DND-41 (cell line): ENCODE measurements around the gene DRD5.

Experiments used
- CTCF ChIP-seq: IDR thresholded peaks from 2 replicates; pipeline ENCODE4 v1.5.1; 2012; ENCODE audit warnings: borderline replicate concordance, low read length, moderate library complexity, mild to moderate bottlenecking; ENCODE audit not compliant: poor library complexity, severe bottlenecking; ENCODE audit errors: extremely low read depth
- EZH2 ChIP-seq: IDR thresholded peaks from 3 replicates; pipeline ENCODE4 v1.6.1; 2012; ENCODE audit warnings: borderline replicate concordance, low read depth, mild to moderate bottlenecking, moderate library complexity, low read length, inconsistent platforms; ENCODE audit not compliant: severe bottlenecking

- TF ChIP-seq CTCF (no peak), EZH2 (no peak)
These were observed at the start of gene DRD5 for GRCh38 chr4:9781343-9782135.
